PFSK-1 (cell line): Measurements from ENCODE around the gene TNS1.

Experiments
- FOXP2 ChIP-seq: optimal IDR thresholded peaks from 2 replicates; pipeline ENCODE3; 2011; ENCODE audit warnings: borderline replicate concordance, control low read depth, inconsistent platforms; ENCODE audit not compliant: insufficient read depth; ENCODE audit errors: extremely low read length, extremely low read depth
- POLR2AphosphoS5 ChIP-seq: IDR thresholded peaks from 2 replicates; pipeline ENCODE4 v1.6.1; 2012; ENCODE audit warnings: low read depth, mild to moderate bottlenecking, control low read depth, low read length, moderate library complexity
- SIN3A ChIP-seq: IDR thresholded peaks from 2 replicates; pipeline ENCODE4 v1.6.1; 2012; ENCODE audit warnings: mild to moderate bottlenecking, low read length, moderate library complexity, borderline replicate concordance; ENCODE audit not compliant: insufficient read depth
- TAF1 ChIP-seq: IDR thresholded peaks from 2 replicates; pipeline ENCODE4 v1.6.1; 2012; ENCODE audit warnings: low read length, control low read depth, borderline replicate concordance; ENCODE audit not compliant: insufficient read depth
- TF ChIP-seq, protein P1 (sequence below), 2 experiments: IDR thresholded peaks; 2 replicates each; pipeline versions ENCODE4 v1.6.1 to v1.8.0; 2011 to 2012; ENCODE audit warnings: low read depth in 2 of 2, low read length in 2 of 2, control low read depth in 1 of 2, inconsistent platforms in 1 of 2, mild to moderate bottlenecking in 1 of 2, moderate library complexity in 1 of 2; ENCODE audit not compliant: insufficient read depth in 1 of 2

The TNS1 gene

DNA sequence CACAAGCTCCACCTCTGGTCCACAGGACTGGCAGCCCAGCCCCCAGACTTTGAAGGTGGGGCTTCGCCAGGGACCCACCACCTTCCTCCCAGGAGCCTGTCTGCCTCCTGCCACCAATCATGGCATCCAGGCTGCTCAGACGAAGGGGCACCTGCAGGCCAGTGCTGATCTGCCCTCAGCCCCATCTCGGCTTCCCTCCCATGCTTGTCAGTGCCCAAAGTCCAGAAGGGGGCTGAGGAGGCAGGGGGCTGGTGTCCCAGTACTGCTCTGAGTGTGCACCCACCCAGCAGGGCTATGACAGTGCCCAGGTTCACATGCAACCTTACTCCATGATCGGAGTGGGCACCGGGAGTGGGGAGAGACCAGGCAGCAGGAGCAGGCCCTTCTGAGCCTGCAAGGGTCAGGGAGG, 40.9 kb upstream of the TNS1 start:
- TF ChIP-seq POLR2AphosphoS5 = no peak
- no peak for TF ChIP-seq TAF1
- no peak for TF ChIP-seq SIN3A
- TF ChIP-seq FOXP2 = no peak
- TF ChIP-seq, protein P1, sequence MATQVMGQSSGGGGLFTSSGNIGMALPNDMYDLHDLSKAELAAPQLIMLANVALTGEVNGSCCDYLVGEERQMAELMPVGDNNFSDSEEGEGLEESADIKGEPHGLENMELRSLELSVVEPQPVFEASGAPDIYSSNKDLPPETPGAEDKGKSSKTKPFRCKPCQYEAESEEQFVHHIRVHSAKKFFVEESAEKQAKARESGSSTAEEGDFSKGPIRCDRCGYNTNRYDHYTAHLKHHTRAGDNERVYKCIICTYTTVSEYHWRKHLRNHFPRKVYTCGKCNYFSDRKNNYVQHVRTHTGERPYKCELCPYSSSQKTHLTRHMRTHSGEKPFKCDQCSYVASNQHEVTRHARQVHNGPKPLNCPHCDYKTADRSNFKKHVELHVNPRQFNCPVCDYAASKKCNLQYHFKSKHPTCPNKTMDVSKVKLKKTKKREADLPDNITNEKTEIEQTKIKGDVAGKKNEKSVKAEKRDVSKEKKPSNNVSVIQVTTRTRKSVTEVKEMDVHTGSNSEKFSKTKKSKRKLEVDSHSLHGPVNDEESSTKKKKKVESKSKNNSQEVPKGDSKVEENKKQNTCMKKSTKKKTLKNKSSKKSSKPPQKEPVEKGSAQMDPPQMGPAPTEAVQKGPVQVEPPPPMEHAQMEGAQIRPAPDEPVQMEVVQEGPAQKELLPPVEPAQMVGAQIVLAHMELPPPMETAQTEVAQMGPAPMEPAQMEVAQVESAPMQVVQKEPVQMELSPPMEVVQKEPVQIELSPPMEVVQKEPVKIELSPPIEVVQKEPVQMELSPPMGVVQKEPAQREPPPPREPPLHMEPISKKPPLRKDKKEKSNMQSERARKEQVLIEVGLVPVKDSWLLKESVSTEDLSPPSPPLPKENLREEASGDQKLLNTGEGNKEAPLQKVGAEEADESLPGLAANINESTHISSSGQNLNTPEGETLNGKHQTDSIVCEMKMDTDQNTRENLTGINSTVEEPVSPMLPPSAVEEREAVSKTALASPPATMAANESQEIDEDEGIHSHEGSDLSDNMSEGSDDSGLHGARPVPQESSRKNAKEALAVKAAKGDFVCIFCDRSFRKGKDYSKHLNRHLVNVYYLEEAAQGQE (IDR thresholded peaks at IDR 0.05; ENCODE audit: insufficient read depth in 1 of 2, low read depth in 2 of 2, low read length in 2 of 2) = no peak

DNA sequence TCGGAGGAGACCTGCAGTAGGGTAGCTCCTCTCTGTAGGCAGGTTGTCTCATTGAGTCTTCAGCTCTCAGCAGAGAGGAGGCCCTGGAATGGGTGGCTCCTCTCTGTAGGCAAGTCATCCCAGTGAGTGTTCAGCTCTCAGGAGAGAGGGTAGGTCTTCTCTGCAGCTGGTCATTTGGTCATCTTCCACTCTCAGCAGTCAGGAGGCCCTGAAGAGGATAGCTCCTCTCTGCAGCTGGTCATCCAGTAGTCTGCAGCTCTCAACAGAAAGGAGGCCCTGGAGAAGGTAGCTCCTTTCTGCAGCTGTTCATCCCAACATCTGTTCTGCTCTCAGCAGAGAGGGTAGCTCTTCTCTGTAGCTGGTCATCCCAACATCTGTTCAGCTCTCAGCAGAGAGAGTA, 40.3 kb upstream of the TNS1 start:
- TF ChIP-seq, protein P1 (IDR thresholded peaks at IDR 0.05; ENCODE audit: insufficient read depth in 1 of 2, low read depth in 2 of 2, low read length in 2 of 2) = no peak
- TF ChIP-seq TAF1 (no peak), FOXP2 (no peak), SIN3A (no peak), POLR2AphosphoS5 (no peak)

DNA sequence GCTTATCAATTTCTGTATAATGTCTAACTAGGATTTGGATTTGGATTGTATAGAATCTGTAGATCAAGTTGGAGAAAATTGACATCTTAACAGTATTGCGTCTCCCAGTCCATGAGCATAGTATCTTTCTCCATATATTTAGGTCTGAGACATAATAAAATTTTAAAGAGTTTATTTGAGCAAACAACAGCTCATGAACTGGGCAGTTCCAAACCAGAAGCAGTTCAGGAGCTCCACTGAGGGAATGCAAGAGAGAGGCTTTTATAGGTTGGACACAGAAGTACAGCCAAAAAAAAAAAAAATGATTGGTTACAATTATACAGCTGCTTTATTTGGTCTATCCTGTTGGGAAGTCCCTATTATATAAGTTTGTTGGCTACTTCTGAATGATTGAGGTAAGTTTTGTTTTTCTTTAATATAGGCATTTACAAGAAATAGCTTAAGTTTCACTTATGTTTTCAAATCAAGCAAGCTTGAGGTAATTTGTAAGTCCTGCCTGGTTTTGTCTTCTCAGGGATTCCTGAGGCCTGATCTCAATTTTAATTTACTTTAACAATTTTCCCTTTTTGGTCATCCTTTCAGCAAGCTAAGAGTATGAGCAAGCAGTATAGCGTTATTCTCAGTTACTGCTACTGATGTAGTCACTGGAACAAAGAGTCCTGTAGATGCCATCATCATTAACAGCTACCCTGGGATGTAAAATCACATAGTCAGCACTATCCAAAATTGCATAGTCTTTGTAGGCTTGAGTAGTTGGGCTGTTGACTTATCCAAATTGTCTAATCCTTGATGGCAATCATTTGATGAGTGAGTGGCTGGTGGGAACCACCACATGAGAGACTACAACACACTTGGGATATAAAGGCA, 38.7 kb upstream of the TNS1 start:
- TF ChIP-seq FOXP2 (no peak), SIN3A (no peak), POLR2AphosphoS5 (no peak)

DNA sequence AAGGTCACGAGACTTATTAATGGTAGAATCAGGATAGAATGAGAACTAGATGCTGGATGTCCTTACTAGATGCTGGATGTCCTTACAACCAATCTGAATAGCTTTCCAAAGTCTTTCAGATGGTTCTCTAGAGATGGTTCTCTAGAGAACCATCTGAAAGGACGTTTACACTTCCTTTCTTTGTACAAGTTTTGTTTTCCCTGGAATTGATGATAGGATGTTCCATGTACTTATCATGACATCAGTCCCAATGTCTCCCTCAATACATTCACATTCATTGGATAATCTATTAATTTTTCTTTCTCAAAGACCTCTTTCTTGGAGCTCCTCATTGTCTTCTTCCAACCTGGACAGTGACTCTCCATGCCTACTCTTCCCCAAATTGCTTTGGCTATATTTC, 38.1 kb upstream of the TNS1 start:
- TF ChIP-seq FOXP2 = no peak
- TF ChIP-seq, protein P1 (IDR thresholded peaks at IDR 0.05; ENCODE audit: insufficient read depth in 1 of 2, low read depth in 2 of 2, low read length in 2 of 2) = no peak
- no peak for TF ChIP-seq TAF1
- TF ChIP-seq SIN3A = no peak
- no peak for TF ChIP-seq POLR2AphosphoS5

DNA sequence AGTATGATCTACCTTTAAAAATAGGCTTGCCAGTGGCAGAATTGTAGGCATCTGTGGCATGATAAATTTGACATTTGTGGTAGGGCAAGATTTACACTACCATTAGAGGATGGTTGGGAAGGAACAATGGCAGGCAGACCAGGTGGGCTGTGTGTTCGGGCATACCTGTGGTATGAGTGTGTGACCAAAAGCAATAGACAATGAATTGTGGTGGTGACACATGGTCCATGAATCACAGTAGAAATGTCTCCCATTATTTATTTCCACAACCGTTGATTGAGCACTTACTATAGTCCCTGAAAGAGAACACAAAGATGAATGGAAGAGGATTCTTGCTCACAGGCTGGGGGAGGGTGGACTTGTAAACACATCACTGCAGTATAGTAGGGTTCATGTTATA, 36.4 kb upstream of the TNS1 start:
- TF ChIP-seq, protein P1 (IDR thresholded peaks at IDR 0.05; ENCODE audit: insufficient read depth in 1 of 2, low read depth in 2 of 2, low read length in 2 of 2) = no peak
- no peak for TF ChIP-seq POLR2AphosphoS5
- TF ChIP-seq SIN3A = no peak
- TF ChIP-seq TAF1 = no peak
- TF ChIP-seq FOXP2 = no peak
